Stimulated activated CD4-positive, alpha-beta T cell treated with anti-CD3 and anti-CD28 coated beads, Interleukin-1b, Interleukin-23, amount 100 ng/mL, for 24 hours (primary cell): ENCODE measurements around the gene GPC5.
"Not testable (repeated sequence)": the region's sequence is repeated elsewhere in the genome, so short reads cannot be mapped to it uniquely, and the experiment has no call there.

Experiments
- DNase-seq, 4 experiments: peaks; one replicate each; pipeline ENCODE4 v3.0.0-alpha.2; 2020; ENCODE audit warnings: low read depth in 4 of 4, low spot score in 1 of 4

The GPC5 gene

DNA sequence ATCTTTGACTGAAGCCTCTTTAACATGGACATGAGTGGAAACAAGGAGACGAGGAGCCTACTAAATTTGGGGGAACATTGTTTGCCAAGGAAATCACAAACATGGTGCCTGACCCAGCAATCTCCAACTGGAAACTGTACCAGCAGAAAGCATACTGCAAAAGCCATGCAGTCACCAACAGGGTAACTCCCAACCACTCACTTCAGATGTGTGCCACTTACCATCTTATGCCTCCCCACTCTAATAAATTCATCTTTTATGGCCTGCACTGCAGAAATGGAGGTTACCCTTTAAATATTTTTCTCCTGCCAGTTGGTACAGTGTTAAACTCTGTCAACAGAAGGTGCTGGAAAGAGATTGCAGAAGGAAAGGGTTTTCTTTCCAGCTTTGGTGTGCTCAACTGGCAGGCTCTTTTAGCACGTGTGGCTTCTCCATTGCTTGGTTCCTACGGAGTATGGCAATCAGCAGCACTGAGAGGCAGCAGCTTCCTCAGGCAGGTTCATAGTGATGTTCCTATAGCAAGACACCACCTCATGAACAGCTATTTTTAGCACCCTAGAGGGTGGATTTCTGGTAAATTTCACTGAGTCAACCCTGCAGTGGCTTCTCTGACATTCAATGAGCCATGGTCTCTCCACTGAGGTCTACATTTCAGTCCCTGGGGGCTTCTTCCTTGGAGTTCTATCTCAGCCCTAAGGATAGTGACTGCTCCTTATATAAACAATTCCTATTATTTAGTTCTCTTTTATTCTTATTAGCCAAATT is 29.6 kb upstream of the GPC5 start:
- DNase-seq = no peak

DNA sequence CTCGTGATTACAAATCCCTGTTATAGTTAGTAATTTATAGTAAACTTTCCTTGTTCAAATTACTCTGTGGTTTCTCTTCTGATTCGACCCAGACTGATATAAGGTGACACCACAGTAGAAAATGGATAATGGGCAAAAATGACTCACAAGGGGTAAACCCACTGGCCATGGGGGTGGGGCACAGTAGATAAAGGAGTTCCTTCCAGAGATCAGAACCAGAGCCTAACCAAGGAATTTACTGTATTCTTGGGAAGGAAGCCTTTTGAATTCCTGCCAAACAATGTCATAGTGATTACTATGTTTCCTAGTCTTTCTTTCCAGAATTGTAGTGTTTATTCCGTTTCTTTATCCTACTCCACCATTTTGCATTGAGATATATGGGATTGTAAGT is 29.0 kb upstream of the GPC5 start:
- no peak for DNase-seq

DNA sequence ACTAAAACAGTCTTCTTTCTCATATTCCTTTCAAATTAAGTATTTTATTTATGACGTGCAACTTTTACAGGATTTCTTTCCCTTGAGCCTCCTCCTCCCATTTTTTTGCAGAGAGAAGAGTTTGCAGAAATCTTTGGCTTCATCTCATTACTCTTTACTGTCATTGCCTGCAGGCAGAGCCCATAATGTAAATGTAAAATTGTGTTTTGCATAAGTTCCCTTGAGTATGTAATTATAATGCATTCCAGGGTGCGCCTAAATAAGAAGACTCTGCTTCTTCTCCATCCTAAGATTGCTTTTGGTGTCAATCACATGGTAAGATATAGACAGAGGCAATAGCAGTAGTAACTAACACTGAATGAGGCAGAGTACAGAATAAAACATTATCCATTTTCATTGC is 27.9 kb upstream of the GPC5 start:
- DNase-seq = no peak

DNA sequence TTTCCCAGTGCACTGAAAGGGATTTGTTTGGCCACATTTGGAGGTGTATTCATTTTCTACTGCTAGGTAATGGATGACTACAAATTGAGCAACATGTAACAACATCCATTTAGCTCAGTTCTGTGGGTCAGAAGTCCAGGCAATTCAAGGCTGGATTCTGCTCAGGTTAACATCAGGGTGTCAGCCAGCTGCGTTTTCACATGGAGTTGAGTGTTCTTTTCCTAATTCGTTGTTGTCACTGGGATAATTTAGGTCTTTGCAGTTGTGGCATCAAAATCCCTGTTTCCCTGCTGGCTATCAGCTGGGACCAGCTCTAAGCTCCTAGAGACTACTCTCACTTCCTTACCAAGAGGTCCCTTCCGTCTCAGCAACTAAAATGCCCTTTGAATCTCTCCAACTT is 25.5 kb upstream of the GPC5 start:
- no peak for DNase-seq

DNA sequence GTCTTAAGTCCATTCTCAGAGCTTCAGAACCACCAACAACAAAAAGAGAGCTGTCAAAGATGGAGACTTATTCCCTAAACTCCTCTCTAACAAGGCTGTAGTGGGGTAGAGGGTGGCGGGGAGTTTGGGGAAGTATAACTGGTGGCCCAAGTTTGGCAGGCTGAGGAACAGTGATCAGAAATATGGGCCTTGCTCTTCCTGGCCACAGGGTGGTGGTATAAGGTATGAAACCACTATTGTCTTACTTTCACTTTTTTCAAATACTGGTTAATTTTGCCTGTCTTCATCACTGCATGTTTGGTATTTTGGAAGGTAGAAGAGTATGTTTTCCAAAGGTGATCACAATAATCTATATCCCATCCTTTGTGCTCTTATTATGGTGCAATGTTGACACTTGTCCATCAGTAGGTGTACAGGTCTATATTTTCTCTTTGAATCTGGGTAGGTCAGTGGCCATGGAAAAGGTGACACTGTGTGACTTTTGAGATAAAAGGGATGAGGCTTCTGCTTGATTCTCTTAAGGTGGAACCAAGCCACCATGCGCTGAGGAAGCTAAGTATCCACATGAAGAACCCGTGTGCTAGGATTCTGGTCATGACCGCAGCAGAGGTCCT is 23.2 kb upstream of the GPC5 start:
- no peak for DNase-seq

DNA sequence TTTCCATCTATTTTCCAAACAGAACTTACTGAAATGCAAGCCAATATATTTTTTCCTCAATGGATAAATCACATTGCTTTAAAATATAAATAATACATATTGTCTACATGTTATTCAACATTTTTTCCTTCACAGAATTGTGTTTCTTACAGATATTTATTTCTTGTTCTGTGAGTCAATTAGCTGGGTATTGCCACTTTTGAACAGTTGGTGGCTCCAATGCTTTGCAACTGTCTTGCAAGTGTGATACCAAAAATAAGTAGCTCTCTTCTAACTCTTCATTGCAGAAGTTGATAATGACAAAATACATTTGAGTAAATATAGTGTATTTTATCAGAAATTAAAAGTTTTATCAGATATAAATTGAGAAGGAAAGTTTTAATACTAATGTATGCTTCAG is 17.1 kb upstream of the GPC5 start:
- no peak for DNase-seq

DNA sequence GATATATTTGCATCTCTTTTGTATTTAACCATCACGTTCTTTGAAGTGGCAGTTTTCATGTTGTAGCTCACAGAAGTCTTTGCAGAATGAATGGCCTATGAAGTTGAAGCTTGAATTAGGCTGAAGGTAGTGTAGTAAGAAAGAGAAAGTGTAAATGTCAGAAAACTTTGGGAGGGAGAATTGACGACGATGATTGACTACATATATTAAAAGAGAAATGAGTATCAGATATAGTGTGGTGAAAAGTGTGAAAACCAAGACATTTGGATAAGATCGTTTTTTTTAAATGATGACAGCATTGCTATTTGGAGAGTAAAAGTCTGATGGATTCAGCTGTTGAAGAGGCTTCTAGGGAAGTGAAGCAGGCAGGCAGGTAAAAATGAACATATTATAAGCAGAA is 14.6 kb upstream of the GPC5 start:
- no peak for DNase-seq

DNA sequence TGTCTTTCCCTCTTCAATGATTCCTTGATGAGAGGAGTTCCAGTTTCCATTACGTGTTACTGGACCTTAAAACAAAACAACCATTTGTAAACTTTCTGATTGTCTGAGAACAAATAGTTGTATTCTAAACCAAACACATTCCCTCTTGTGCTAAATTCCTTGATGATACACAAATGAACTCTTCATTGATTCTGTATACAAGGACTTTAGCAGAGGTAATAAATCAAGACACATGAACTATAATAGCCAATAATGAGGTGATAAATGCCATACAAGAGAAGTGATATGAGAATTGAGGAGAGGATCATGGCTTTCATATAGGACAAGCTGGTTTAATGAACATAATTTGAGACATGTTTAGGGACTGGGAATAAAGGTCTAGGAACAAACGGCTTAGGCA is 13.5 kb upstream of the GPC5 start:
- no peak for DNase-seq

DNA sequence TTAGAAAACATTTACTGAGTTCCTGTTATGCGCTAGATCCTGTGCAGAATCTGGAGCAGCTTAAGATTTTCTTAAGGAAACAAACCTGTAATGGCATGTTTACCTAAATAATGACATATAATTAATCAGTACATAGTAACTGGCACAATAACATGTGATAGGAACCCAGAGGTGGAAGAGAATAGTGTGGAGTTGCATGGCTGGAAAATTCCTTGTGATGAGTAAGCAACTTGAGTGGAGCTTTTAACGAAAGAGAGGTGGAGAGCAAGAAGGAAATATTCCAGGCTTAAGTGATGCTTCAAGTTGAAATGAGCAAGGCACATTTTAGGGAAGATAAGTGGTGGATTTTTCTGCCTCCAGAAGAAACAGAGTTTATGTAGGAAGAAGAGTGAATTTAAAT is 9.2 kb upstream of the GPC5 start:
- DNase-seq = no peak

DNA sequence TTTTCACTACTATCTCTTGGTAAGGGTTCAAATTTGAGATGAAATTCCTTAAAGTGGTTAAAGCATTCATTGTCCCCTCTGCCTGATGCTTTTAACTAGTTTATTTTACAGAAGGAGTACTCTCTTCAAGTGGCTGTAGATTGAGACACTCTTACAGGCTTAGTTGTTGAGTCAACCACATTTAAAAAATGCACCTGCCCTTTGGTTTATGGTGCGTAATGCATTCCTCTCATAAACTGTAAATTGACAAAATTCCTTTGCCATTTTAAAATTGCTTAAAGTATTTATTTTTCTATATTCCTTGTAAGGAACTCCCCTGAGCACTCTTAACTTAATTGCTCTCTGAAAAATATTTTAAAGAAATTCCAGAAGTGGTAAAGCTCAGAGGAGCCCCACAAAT is 826 bp upstream of the GPC5 start:
- DNase-seq = no peak

DNA sequence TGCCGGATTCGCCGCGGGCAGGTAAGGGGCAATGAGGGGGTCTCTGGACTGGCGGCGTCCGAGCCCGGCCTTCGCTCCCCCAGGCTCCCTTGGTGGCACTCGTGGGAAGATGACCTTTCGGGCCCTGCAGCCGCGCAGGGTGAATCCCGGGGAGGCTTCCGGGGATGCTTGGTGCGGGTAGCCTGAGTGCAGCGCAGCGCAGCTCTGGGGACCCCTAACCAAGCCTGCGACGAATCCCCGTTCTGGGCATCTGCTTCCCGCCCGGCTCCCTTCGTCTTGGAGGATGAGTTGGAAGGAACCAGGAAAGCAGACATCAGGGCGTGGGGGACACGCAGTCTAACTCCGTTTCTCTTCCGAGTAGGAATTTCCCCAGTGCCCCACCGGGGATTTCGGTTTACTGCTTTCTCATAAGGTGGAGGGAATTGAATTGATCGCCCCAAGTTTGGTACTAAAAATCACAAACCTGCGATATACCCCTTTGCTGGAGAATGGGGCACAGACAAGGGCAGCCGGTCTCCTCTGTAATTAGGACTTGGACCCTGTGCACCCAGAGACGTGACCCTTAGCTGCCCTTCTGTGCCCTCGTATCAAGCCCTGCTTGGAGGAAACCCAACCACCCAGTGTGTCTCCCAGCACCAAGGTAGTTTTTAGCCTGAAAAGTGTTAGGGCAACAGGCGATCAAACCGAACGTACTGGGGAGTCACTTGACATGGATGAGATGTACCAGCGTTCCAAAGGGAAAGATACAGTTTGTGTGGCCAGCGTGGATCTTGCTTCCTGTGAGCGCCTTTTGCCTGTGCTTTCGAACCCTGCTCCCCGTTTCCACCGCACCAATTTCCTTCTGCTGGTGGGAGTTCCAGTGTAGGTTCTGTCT is 1.0 kb downstream of the GPC5 start:
- DNase-seq = no peak

DNA sequence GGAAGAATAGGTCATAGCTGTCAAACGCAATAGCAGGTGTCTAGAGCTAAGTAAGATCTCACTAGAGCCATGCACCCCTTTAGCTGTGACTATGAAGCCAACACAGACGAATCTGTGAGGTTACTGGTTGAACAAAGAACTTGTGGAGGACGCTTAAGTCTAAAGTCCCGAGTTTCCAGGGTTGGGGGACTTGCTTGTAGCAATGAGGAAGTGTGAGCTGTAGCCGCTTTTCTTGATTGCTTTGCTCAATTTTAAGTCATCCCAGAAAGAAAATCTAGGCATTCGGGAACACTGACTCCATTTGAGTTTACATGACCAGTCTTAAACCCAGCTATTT is 1.6 kb downstream of the GPC5 start:
- DNase-seq = no peak

DNA sequence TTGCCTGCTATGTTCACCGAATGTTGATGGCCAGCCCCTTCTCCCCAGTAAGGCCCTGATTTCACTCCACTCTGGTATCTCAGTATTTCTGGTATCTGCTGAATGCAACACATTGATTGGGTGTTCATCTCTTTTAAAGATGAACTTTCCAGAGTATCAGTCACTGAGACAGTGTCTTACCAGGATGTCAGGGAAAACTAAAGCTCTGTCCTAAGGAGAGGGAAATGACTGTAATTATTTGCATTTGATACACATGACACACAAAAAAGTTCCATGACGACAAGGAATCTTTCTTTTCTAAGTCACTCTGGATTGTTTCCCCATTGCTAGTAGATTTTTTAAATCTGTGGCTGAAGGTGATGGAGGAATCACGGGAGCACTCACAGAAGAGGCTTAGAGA is 2.2 kb downstream of the GPC5 start:
- no peak for DNase-seq

DNA sequence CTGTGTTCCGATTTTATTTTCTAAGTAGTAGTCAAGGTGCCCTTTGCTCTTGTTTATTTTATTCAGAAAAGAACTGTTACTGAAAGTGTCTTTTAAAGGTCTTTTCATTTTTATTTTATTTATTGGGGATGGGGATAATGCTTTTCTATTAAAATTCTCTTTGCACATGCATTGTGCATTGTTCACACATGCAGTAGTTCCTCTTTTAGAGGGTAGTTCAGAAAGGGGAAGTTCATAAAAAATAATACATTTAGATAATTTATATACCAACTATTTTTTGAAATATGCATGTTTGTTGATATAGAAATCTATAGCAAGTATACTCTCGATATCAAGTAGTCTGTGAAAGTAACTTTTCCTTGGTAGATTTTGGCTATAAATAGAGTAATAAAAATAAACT is 3.5 kb downstream of the GPC5 start:
- DNase-seq = no peak

DNA sequence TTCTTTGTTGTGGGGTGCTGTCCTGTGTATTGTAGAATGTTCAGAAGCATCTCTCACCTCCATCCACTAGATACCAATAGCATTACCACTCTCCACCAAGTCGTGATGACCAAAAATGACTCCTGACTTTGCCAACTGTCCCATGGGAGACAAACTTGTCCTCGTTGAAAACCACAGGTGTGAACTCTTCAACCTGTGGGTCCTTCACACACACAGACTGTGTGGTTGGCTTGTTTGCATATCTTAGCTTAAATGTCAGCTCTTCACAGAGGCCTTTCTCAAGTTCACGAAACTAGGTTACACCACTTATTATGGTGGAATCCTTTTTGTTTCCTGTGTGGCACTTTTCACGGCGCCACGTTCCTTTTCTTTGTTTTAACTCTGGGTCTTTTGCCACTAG is 6.8 kb downstream of the GPC5 start:
- no peak for DNase-seq

DNA sequence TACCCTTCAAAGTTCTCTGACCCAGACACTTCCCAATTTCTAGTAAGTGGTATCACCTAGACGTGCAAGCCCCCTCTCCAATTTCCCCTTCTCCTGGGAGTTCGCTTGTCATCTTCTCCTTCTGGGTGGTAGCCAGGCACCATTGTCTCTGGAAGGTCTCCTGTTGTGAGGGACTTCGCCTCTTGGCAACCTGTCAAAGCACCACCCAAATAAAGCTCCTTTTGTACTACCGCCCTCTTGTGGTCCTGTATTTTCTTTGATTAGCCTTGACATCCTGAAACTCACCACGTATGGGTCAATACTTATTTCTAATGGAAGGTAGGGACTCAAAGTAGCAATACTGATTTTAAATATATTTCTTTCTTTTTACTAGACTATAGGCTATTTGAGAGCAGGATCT is 8.2 kb downstream of the GPC5 start:
- no peak for DNase-seq

DNA sequence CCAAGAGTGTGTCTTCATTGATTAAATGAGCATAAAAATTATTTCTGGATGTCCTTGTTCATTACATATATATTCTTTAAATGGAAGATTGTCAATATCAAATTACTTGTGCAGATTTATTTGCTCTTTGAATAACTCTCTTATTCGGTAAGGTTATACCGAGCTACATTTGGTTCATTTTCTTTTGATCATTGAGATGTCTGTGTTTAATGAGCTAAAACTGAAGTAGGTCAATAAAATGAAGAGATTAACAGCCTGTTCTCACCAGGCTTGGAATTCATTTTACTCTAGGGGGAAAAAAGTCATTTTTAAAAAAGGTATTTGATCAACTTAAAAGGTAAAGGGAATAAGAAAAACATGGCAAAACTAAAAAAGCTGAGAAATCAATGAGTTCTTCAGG is 10.6 kb downstream of the GPC5 start:
- no peak for DNase-seq

DNA sequence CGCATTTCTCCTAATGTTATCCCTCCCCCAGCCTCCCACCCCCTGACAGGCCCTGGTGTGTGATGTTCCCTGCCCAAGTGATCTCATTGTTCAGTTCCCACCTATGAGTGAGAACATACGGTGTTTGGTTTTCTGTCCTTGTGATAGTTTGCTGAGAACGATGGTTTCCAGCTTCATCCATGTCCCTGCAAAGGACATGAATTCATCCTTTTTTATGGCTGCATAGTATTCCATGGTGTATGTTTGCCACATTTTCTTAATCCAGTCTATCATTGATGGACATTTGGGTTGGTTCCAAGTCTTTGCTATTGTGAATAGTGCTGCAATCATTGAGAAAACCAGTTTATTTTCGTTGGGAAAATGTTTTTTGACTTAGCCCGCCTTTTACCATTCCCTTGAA is 18.2 kb downstream of the GPC5 start:
- DNase-seq = not testable (repeated sequence)

DNA sequence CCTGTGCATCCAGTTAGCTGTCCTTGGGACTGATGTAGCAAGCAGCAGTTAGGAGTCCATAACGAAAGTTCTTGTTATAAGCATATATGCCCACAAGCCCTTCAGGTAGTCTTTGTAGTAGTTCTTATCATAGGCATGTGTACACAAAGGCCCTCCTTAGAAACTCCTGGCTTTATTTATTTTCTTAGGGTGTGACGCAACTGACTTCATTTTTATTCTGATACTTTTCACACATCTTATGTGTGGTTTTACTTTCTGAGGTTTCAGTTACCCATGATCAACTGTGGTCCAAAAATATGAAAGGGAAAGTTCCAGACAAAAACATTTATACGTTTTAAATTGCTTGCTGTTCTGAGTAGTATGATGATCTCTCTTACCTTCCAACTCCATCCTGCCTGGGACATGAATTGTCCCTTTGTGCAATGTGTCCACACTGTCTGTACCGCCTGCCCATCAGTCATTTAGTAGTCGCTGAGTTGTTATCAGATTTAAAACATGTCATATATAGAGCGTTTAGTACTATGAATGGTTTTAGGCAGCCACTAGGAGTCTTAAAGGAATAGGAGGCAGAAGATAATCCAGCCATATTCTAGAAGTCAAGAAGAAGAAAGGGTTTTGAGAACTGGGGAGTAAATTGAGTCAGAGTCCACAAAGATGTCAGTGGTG is 19.4 kb downstream of the GPC5 start:
- no peak for DNase-seq

DNA sequence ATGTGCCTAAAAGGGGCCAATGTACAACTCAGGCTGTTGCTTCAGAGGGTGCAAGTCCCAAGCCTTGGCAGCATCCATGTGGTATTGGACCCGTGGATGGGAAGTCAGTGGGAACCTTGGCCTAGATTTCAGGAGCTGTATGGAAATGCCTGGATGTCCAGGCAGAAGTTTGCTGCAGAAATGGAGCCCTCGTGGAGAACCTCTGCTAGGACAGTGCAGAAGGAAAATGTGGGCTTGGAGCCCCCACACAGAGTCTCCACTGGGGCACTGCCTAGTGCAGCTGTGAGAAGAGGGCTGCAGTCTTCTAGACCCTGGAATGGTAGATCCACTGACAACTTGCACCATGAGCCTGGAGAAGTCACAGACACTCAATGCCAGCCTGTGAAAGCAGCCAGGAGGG is 28.5 kb downstream of the GPC5 start:
- DNase-seq = no peak

DNA sequence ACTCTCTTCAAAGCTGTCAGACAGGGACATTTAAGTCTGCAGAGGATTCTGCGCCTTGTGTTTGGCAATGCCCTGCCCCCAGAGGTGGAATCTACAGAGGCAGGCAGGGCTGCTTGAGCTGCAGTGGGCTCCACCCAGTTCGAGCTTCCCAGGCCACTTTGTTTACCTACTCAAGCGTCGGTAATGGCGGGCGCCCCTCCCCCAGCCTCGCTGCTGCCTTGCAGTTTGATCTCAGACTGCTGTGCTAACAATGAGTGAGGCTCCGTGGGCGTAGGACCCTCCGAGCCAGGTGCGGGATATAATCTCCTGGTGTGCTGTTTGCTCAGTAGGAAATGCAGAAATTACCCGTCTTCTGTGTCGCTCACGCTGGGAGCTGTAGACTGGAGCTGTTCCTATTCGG is 40.3 kb downstream of the GPC5 start:
- DNase-seq = not testable (repeated sequence)

DNA sequence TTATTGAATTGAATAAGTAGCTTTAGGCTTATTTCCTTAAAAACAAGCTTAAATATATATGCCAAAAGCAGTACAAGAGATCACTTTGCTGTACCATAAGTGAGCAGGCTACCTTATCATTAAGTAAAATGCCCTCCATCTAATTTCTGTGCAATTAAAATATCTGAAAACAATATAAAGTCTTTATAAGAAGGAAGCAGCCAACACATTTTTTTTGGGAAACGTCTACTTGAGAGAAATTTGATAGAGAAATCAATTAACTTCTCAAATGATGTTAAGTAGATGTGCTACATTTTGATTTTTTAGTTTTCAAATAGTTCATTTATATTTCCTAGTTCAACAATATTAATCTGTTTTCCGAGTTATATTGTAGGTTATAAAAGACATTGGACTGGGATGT is 52.5 kb downstream of the GPC5 start:
- DNase-seq = no peak
